IMR-90 (cell line): ENCODE data around the gene SYT6.

ENCODE experiments used
- CEBPB ChIP-seq: IDR thresholded peaks from 2 replicates; pipeline ENCODE4 v1.6.1; 2012; ENCODE audit warnings: low read depth, low read length, improper control_type of control experiment
- CHD1 ChIP-seq: IDR thresholded peaks from 2 replicates; pipeline ENCODE4 v1.6.1; 2012; ENCODE audit warnings: low read depth, low read length, improper control_type of control experiment
- FOS ChIP-seq: fragments of 150-350 bp; IDR thresholded peaks from 2 replicates; pipeline ENCODE4 v1.6.1; 2016; ENCODE audit warnings: low read depth, low read length
- MAFK ChIP-seq: IDR thresholded peaks from 2 replicates; pipeline ENCODE4 v1.6.1; 2012; ENCODE audit warnings: low read depth, low read length, improper control_type of control experiment
- MAZ ChIP-seq: IDR thresholded peaks from 2 replicates; pipeline ENCODE4 v1.6.1; 2012; ENCODE audit warnings: low read depth, mild to moderate bottlenecking, low read length, improper control_type of control experiment, moderate library complexity, borderline replicate concordance
- MXI1 ChIP-seq: IDR thresholded peaks from 2 replicates; pipeline ENCODE4 v1.6.1; 2012; ENCODE audit warnings: low read depth, mild to moderate bottlenecking, low read length, moderate library complexity, borderline replicate concordance
- POLR2A ChIP-seq: IDR thresholded peaks from 2 replicates; pipeline ENCODE4 v1.6.1; 2012; ENCODE audit warnings: mild to moderate bottlenecking, low read depth, low read length
- RAD21 ChIP-seq: IDR thresholded peaks from 2 replicates; pipeline ENCODE4 v1.6.1; 2012; ENCODE audit warnings: low read length, improper control_type of control experiment
- RCOR1 ChIP-seq: IDR thresholded peaks from 2 replicates; pipeline ENCODE4 v1.6.1; 2012; ENCODE audit warnings: mild to moderate bottlenecking, low read length, improper control_type of control experiment; ENCODE audit not compliant: insufficient replicate concordance
- RFX5 ChIP-seq: IDR thresholded peaks from 2 replicates; pipeline ENCODE4 v1.8.0; 2012; ENCODE audit warnings: low read depth, mild to moderate bottlenecking, low read length, moderate library complexity
- SMC3 ChIP-seq: fragments of 150-350 bp; IDR thresholded peaks from 2 replicates; pipeline ENCODE4 v1.6.1; 2016; ENCODE audit warnings: low read depth, mild to moderate bottlenecking, antibody characterized with exemption, low read length, moderate library complexity
- USF2 ChIP-seq: fragments of 150-350 bp; IDR thresholded peaks from 2 replicates; pipeline ENCODE4 v1.6.1; 2017; ENCODE audit warnings: mild to moderate bottlenecking, antibody characterized with exemption, low read length, low read depth
- TF ChIP-seq, protein P1 (sequence below): conservative IDR thresholded peaks from 2 replicates; pipeline ENCODE4 v1.5.1; 2012; ENCODE audit warnings: mild to moderate bottlenecking, low read depth, low read length, improper control_type of control experiment
- TF ChIP-seq, protein P2 (sequence below): fragments of 150-350 bp; IDR thresholded peaks from 2 replicates; pipeline ENCODE4 v1.6.1; 2016; ENCODE audit warnings: low read depth, mild to moderate bottlenecking, low read length, moderate library complexity, borderline replicate concordance

DNA sequence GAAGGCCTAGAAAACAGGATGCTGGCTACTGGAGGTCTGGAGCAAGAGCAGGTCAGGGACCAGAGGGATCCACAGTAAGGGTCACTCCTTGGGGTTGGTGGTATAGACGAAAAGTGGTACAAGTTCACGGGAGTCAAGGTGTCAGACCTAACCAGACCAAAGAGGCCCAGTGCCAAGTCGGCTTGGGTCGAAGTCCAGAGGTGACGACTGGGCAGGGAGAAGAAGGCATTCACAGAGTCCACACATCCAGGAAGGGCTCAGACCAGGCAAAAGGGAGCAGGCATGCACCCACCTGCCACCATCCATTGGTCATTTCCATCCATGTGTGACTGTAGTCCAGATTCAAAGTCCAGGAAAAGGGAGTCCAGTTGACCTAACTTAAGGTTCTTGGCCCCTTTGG is 27.1 kb upstream of the SYT6 start:
- TF ChIP-seq, protein P1, sequence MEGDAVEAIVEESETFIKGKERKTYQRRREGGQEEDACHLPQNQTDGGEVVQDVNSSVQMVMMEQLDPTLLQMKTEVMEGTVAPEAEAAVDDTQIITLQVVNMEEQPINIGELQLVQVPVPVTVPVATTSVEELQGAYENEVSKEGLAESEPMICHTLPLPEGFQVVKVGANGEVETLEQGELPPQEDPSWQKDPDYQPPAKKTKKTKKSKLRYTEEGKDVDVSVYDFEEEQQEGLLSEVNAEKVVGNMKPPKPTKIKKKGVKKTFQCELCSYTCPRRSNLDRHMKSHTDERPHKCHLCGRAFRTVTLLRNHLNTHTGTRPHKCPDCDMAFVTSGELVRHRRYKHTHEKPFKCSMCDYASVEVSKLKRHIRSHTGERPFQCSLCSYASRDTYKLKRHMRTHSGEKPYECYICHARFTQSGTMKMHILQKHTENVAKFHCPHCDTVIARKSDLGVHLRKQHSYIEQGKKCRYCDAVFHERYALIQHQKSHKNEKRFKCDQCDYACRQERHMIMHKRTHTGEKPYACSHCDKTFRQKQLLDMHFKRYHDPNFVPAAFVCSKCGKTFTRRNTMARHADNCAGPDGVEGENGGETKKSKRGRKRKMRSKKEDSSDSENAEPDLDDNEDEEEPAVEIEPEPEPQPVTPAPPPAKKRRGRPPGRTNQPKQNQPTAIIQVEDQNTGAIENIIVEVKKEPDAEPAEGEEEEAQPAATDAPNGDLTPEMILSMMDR = no peak
- TF ChIP-seq MAFK (no peak), CEBPB (no peak), MAZ (no peak), FOS (no peak), CHD1 (no peak), POLR2A (no peak), RCOR1 (no peak), MXI1 (no peak), USF2 (no peak), RAD21 (no peak), SMC3 (no peak), RFX5 (no peak)
- TF ChIP-seq, protein P2, sequence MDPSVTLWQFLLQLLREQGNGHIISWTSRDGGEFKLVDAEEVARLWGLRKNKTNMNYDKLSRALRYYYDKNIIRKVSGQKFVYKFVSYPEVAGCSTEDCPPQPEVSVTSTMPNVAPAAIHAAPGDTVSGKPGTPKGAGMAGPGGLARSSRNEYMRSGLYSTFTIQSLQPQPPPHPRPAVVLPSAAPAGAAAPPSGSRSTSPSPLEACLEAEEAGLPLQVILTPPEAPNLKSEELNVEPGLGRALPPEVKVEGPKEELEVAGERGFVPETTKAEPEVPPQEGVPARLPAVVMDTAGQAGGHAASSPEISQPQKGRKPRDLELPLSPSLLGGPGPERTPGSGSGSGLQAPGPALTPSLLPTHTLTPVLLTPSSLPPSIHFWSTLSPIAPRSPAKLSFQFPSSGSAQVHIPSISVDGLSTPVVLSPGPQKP = no peak
